Astrocyte of the spinal cord (primary cell): ENCODE measurements around the gene PSMD13.

Source experiments
- DNase-seq: peaks from one replicate; pipeline ENCODE4 v3.0.0; 2011; ENCODE audit warnings: low read depth, low spot score
- H3K4me3 ChIP-seq: 2 replicates; pipeline ENCODE4 v1.5.1; 2011; ENCODE audit warnings: low read depth, mild to moderate bottlenecking, low read length, moderate library complexity
- CTCF ChIP-seq: IDR thresholded peaks from 2 replicates; pipeline ENCODE4 v1.5.1; 2012; ENCODE audit warnings: low read depth, mild to moderate bottlenecking, low read length, inconsistent platforms
- in situ Hi-C: cut with HindIII; loops from 2 replicates; pipeline ENCODE4 v1.10.0; 2017; ENCODE audit warnings: low sequenced_read_pairs

Gene PSMD13

DNA sequence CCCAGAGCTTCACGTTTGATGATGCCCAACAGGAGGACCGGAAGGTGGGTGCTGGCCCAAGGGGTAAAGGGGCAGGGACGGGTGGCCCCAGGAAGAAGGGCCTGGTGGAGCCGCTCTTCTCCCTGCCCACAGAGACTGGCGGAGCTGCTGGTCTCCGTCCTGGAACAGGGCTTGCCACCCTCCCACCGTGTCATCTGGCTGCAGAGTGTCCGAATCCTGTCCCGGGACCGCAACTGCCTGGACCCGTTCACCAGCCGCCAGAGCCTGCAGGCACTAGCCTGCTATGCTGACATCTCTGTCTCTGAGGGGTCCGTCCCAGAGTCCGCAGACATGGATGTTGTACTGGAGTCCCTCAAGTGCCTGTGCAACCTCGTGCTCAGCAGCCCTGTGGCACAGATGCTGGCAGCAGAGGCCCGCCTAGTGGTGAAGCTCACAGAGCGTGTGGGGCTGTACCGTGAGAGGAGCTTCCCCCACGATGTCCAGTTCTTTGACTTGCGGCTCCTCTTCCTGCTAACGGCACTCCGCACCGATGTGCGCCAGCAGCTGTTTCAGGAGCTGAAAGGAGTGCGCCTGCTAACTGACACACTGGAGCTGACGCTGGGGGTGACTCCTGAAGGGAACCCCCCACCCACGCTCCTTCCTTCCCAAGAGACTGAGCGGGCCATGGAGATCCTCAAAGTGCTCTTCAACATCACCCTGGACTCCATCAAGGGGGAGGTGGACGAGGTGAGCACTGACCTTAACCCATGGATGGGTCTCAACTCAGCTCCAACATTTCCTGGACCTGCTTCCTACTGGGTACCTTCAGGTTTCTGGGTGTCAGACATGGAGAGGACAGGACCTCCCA is 27.3 kb upstream of the PSMD13 start:
- peak overlapping the region; percentile 90 for H3K4me3 ChIP-seq
- in situ Hi-C loops = no loop called here
- no peak for DNase-seq
- no peak for TF ChIP-seq CTCF

DNA sequence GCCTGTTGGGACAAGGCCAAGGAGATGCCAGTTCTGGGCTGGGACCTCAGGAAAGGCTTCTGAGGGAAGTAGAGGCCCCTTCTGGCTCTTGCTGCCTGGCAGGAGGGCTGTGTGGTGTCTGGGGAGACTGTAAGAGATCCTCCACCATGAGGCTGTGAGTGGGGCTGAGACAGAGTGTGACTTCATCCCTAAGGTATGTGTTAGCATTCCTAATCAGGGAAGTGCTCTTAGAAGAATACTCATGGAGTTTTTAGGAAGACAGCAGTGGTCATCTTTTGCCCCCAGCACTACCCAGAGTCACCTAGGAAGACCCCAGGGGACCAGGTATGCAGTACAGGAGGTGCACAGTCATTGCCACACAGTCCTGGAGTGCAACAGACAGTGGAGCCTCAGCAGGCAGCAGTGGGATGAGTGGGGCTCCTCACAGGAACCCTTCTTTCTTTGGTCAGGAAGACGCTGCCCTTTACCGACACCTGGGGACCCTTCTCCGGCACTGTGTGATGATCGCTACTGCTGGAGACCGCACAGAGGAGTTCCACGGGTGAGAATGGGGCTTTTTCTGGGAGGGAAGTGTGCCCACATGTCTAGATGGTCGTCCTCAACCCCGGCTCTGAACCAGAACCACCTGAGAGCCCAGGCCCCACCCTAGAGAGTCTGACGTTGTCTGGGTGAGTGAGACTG is 26.5 kb upstream of the PSMD13 start:
- in situ Hi-C loops = no loop called here
- no peak for TF ChIP-seq CTCF
- H3K4me3 ChIP-seq = peak overlapping the region; percentile 90
- peak; percentile 65 for DNase-seq

DNA sequence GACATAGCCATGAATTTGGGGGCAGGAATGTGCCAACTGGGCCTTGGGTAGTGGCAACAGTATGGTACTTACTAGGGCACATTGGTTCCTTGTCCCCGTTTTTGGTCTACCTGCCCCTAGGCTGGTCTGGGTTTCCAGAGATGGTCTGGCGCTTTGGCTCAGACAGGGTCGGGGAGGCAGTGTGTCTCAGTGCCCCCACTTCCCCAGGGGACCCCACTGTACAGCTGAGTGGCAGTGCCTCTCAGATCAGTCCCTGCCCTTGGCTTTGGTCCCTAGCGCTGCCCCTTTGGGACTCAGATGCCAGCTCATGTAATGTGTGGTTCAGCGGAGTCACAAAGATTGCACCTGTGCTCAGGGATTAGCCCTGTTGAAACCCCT is 26.0 kb upstream of the PSMD13 start:
- in situ Hi-C loops = no loop called here
- no peak for DNase-seq
- no peak overlapping the region for H3K4me3 ChIP-seq
- no peak for TF ChIP-seq CTCF

- DNase-seq = no peak
- in situ Hi-C loops = no loop called here
Observed at GRCh38 chr11:211295-211694, 25.5 kb upstream of the PSMD13 start.

GRCh38 chr11:211741-212140 is 25.0 kb upstream of the PSMD13 start:
- in situ Hi-C loops = no loop called here
- no peak overlapping the region for H3K4me3 ChIP-seq
- TF ChIP-seq CTCF = no peak
- DNase-seq = no peak

More at GRCh38 chr11:211295-211694, 25.5 kb upstream of the PSMD13 start:
- H3K4me3 ChIP-seq = no peak overlapping the region
- no peak for TF ChIP-seq CTCF

DNA sequence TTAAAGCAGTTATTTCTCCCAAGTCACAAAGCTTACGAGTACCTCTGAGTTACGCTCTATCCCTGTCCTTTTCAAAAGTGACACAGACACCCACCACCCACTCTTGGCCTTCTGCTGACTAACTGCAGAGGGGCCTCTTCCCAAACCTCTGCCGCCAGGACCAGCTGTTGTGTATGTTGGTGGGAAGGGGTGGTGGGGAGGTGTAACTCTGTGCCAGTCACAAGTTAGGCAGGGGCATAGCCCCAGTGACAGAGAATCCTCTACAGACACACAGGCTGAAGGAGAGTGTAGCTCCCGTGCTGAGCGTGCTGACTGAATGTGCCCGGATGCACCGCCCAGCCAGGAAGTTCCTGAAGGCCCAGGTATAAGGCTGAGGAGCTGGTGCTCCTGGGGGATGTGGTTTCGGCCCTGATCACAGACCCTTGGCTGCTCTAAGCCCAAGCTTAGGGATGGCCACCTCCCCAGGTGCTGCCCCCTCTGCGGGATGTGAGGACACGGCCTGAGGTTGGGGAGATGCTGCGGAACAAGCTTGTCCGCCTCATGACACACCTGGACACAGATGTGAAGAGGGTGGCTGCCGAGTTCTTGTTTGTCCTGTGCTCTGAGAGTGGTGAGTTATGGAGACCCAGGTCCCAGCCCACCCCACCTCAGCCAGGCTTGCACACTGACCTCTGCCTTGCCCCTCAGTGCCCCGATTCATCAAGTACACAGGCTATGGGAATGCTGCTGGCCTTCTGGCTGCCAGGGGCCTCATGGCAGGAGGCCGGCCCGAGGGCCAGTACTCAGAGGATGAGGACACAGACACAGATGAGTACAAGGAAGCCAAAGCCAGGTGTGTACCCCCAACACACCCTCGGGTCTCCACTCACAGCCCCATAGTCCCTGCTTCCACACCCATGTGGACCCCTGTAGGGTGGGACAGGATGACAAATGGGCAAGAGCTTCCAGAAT is 24.4 kb upstream of the PSMD13 start:
- no peak for TF ChIP-seq CTCF
- in situ Hi-C loops = no loop called here
- H3K4me3 ChIP-seq = no peak overlapping the region
- no peak for DNase-seq
